Bone marrow (tissue), 2 donors: ENCODE data around the gene SMIM10L2A.
"Not testable (repeated sequence)": the region's sequence is repeated elsewhere in the genome, so short reads cannot be mapped to it uniquely, and the experiment has no call there.

ENCODE experiments used
- DNase-seq, 2 donors: peaks; one replicate each; lab custom pipeline; 2025; lab: John Stamatoyannopoulos, UW

SMIM10L2A gene

DNA sequence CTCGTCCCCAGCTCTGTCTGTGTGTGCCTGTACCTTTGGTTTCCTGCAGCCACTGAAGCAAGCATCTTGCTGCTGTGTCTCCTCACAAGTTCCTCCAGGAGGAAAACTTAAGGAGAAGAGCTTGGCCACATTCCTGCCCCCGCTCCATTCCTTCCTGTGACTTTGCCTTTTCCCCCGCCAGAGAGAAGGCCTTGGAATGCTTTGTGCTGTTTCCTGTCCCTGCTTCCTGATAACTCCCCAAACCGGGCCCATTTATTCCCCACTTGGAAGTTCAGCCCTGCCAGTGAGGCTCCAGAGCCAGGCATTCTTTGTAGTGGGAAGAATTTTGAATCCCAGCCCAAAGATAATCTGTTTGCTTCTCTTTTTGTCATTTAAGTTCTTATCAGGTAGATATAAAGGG, 33.1 kb downstream of the SMIM10L2A start:
- DNase-seq = no peak

DNA sequence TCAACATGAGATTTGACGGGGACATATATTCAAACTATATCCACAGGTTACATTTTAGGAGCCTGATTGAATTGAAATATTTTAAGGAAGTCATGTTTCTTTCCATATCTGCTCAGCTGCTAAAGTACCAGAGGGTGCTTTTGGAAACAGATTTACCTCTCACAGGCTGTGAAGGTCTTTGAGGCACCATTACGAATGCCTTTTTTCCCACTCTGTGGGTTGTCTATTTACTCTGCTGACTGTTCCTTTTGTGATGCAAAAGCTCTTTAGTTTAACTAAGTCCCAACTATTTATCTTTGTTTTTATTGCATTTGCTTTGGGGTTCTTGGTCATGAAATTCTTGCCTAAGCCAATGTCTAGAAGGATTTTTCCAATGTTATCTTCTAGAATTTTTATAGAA, 40.0 kb downstream of the SMIM10L2A start:
- DNase-seq = not testable (repeated sequence)

- no peak for DNase-seq
Observed at GRCh38 chrX:135463937-135464336, 42.2 kb downstream of the SMIM10L2A start.

DNA sequence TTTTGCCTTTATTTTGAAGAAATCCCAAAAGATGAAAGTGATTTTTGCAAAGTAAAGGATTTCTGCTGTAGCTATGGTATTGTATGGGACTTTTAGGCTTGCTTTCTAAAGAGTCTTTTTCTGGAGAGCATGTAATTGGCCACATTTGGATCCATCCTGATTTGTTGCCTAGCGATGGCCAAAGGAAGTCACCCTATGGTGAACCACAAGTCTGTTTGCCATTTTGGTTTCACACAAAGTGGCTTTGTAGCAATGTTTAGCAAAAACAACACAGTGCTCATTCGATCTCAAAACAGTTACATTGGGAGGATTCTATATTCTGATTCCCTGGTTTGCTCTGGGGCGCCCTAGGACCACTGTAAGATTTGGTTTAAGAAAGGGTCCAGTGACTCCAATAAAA, 54.6 kb downstream of the SMIM10L2A start:
- no peak for DNase-seq

DNA sequence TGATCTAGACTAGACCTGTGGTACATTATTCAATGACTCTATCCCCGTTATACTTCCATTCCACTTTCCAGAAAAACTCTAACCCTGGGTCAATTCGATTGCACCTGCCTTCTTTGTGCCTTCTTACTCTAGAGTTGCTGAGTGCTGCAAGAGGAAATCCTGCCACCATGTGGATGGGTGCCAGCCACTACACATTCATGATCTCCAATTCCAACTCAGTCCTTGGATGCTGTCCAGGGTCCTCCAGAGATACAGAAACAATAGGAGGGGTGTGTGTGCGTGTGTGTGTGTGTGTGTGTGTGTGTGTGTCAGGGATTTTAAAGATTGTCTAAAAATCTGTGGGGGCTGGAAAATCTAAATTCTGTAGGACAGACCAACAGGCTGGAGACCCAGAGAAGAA, 55.8 kb downstream of the SMIM10L2A start:
- DNase-seq = no peak
